GM19463 (cell line): ENCODE results near the gene DCBLD1.

Experiments used
- ATAC-seq: cut with Tn5 transposase; IDR thresholded peaks from one replicate; pipeline ENCODE4 v1.9.1; 2021; ENCODE audit warnings: mild to moderate bottlenecking, moderate library complexity; ENCODE audit not compliant: unreplicated experiment

The DCBLD1 gene

GRCh38 chr6:117552618-117553017 lies 70.1 kb downstream of the DCBLD1 start:
- no peak for ATAC-seq

GRCh38 chr6:117553142-117553541 lies 70.7 kb downstream of the DCBLD1 start:
- ATAC-seq: no peak

GRCh38 chr6:117555262-117555849 lies 72.9 kb downstream of the DCBLD1 start:
- no peak for ATAC-seq

- ATAC-seq: no peak
These were observed 73.5 kb downstream of the DCBLD1 start for GRCh38 chr6:117555882-117556498.

- ATAC-seq: no peak
These were observed 75.5 kb downstream of the DCBLD1 start for GRCh38 chr6:117557951-117558350.

GRCh38 chr6:117558818-117559217 lies 76.3 kb downstream of the DCBLD1 start:
- ATAC-seq: no peak

- ATAC-seq: no peak
These were observed 76.8 kb downstream of the DCBLD1 start for GRCh38 chr6:117559299-117559698.

- ATAC-seq: no peak
These were observed 78.7 kb downstream of the DCBLD1 start for GRCh38 chr6:117561128-117561527.

GRCh38 chr6:117564681-117565080 lies 82.2 kb downstream of the DCBLD1 start:
- no peak for ATAC-seq

- ATAC-seq: no peak
These were observed 85.8 kb downstream of the DCBLD1 start for GRCh38 chr6:117568247-117568646.

- no peak for ATAC-seq
These were observed 86.4 kb downstream of the DCBLD1 start for GRCh38 chr6:117568831-117569410.

- no peak for ATAC-seq
These were observed 90.7 kb downstream of the DCBLD1 start for GRCh38 chr6:117573006-117573680.

GRCh38 chr6:117574198-117574597 lies 91.7 kb downstream of the DCBLD1 start:
- ATAC-seq: no peak

- no peak for ATAC-seq
These were observed 103.2 kb downstream of the DCBLD1 start for GRCh38 chr6:117585647-117586046.

- ATAC-seq: no peak
These were observed 108.0 kb downstream of the DCBLD1 start for GRCh38 chr6:117590447-117590846.

GRCh38 chr6:117591405-117591804 lies 108.9 kb downstream of the DCBLD1 start:
- ATAC-seq: no peak

- no peak for ATAC-seq
These were observed 110.7 kb downstream of the DCBLD1 start for GRCh38 chr6:117592983-117593759.

- ATAC-seq: no peak
These were observed 112.8 kb downstream of the DCBLD1 start for GRCh38 chr6:117595099-117595923.

GRCh38 chr6:117597755-117598154 lies 115.3 kb downstream of the DCBLD1 start:
- ATAC-seq: no peak
